Mucosa of gallbladder (tissue), 1 donor: ENCODE results near the gene D2HGDH. TPM values are rescaled to one million over a fixed set of nuclear protein-coding genes. Genes with fewer than 3 reads are reported as not detected.
"Not testable (repeated sequence)": the region's sequence is repeated elsewhere in the genome, so short reads cannot be mapped to it uniquely, and the experiment has no call there.

ENCODE experiments used
- DNase-seq: peaks from one replicate; pipeline ENCODE4 v3.0.0-alpha.2; 2020; ENCODE audit warnings: low spot score
- total RNA-seq: library from RNA; stranded (reverse); gene quantifications from one replicate; pipeline ENCODE4 v1.2.1, GENCODE V29; 2021
- donor health status: DM: no; HTN: no; CAD: no.

The D2HGDH gene
- total RNA-seq, 1 donor from 2014 or later = 71.5 TPM

- peak; percentile 39 for DNase-seq
These were observed 57.0 kb downstream of the D2HGDH start for GRCh38 chr2:241791385-241791784.

DNA sequence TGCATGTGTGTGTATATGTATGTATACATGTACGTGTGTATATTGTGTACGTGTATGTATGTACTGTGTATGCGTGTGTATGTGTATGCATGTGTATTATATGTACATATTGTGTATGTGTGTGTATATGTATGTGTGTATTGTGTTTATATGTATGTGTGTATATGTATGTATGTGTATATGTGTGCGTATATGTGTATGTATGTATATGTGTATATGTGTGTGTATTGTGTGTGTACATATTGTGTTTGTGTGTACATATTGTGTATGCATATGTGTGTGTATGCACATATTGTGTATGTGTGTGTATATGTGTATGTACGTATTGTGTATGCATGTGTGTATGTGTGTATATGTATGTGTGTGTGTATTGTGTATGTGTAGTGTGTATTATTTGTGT, 59.0 kb downstream of the D2HGDH start:
- no peak for DNase-seq

- no peak for DNase-seq
These were observed 59.9 kb downstream of the D2HGDH start for GRCh38 chr2:241794250-241794823.

DNA sequence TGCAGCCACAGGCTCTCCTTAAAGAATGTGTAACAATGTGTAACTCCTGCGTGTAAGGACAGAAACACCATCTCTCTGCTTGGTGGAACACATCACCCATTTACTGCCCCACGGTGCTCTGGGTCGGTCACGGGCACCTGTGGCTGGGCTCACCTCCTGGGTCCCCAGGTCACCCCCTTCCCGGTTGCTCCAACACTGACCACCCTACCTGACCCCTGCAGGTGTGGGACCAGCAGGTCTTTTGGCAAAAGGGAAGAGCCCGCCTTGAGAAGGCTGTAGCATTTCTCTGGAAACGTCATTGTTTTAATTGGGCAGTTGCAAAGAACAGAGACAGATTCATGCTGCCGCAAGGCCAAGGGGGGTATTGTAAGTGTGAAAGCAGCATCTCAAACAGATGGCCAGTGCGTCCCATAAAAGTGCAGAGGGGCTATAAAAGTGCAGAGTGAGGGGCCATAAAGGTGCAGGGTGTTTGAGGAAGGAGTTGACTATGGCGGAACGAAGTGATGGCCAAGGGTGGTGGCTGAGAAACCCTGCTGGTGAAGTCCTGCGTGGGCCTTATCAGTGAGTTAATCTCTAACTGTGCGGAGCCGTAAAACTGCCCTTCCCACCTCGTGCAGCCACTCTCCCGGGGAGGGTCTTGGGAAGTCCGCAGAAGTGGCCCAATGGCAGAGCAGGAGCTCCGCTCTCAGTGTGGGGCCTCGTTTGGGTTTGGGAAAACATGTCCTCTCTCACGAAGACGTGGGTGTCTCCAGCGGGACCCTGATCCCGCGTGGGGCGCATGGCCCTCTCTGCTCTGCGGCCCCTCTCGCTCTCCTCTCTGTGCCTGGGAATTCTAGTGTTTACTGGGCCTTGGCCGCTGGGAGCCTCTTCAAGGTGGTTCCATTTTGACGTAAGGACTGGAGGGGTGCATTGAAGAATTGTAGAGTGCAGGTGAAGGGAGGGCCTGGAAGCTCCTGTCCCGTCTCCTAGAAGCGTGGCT, 60.9 kb downstream of the D2HGDH start:
- no peak for DNase-seq

- no peak for DNase-seq
These were observed 61.8 kb downstream of the D2HGDH start for GRCh38 chr2:241796209-241796608.

DNA sequence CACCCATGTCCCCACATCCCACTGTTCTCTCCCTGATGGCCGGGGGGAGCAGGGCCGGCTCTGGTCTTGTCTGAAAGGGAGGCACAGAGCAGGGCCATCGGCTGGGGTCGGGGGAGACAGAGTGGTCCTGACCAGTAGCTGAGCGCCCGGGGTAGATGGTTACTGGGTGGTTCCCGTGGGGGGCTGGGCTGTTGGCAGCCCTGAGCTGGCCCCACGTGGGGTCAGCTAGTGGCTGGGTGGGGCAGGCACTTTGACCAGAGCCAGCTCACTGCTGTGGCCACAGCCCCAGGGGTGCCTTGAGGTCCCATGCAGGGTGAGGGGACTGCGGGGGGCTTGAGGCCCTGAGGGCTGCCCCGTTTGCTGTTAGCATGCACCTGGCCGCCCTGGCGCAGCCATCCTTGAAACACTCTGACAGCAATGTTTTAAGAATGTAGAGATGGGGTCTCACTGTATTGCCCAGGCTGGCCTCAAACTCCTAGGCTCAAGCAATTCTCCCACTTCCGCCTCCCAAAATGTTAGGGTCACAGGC, 62.2 kb downstream of the D2HGDH start:
- no peak for DNase-seq

- DNase-seq = no peak
These were observed 63.1 kb downstream of the D2HGDH start for GRCh38 chr2:241797441-241798080.

DNA sequence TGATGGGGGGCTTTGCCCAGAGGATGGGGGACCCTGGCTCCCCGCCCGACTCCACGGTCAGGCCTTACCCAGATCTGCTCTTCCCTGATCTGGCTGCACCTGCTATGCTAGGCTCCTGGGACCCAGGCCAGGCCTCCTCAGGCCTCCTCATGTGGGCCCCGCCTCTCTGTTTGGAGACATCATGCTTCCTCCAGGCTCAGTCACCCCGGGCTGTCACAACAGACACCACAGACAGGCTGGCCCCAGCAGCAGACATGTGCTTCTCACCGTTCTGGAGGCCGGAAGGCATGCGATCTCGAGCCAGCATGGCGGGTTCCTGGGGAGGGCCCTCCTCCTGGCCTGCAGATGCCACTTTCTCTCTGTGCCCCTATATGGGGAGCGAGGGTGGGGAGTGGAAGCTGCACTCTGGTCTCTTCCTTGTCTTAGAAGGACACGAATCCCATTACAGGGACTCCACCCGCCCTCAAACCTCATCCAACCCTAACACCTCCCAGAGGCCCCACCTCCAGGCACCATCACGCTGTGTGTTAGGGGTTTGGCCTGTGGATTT, 63.7 kb downstream of the D2HGDH start:
- no peak for DNase-seq

DNA sequence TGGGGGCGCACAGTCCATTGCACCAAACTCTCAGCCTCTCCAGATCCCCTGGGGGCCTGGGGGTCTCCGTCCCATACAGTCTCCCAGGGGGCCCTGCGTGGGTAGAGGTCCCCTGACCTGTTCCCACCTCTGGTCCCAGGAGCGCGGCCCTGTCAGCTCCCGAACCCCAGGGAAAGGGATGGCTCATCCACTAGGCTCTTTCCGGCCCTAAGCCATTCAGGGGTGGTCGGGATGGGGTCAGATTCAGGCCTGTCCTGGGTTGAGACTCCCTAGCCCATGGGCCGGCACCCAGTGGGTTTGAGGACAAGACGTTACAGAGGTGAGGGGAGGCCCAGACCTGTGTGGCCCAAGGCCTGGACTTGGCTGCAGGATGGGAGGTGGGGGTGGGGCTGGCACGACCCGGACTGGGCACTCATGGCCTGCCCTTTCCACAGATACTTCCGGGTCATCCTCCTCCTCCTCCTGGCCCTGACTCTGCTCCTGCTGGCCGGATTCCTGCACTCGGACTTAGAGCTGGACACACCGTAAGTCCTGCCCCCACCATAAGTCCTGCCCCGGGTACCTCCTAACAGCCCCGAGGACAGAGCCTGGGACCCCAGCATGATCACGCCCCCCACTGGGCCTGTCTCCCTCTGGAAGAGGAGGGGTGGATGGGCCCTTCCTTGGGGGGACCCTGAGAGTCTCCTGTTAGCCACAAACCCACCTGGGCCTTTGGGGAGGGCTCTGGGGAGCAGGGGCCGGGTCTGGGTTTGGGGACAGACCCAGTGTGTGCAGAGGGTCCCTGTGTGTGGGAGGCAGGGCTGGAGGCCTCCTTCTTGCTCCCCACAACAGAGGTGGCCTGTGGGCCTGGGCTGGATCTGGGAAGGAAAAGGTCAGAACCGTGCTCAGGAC, 64.4 kb downstream of the D2HGDH start:
- DNase-seq = no peak

GRCh38 chr2:241799522-241800197, 65.2 kb downstream of the D2HGDH start:
- no peak for DNase-seq

- not testable (repeated sequence) for DNase-seq
These were observed 65.9 kb downstream of the D2HGDH start for GRCh38 chr2:241800198-241800903.

DNA sequence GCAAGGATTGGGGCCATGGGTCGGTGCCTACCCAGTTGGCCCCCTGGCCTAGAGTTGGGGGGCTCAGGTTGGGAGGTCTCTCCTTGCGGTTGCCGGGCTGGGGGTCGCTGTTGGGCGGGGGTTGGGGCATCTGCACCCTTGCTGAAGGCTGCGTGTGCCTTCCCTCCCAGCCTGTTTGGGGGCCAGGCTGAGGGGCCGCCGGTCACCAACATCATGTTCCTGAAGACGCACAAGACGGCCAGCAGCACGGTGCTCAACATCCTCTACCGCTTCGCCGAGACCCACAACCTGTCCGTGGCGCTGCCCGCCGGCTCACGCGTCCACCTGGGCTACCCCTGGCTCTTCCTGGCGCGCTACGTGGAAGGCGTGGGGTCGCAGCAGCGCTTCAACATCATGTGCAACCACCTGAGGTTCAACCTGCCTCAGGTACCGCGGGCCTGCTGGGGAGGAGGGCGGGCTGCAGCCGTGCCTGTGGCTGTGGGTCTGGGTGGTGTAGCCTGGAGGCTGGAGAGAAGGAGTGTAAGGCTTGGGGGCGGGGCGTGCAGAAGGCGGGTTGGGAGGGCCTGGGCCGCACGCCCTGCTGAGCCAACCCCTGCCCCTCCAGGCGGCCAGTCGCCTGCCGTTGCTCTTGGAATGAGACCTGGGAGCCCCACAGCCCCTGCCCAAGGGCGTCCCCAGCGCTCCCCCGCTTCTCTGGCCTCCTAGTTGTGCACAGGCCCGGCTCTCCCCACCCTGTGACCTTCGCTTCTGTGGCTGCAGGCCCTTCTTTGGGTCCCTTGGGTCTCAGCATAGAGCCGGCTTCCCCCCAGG, 67.4 kb downstream of the D2HGDH start:
- no peak for DNase-seq

- no peak for DNase-seq
These were observed 68.2 kb downstream of the D2HGDH start for GRCh38 chr2:241802421-241803318.

- no peak for DNase-seq
These were observed 69.2 kb downstream of the D2HGDH start for GRCh38 chr2:241803387-241804325.

DNA sequence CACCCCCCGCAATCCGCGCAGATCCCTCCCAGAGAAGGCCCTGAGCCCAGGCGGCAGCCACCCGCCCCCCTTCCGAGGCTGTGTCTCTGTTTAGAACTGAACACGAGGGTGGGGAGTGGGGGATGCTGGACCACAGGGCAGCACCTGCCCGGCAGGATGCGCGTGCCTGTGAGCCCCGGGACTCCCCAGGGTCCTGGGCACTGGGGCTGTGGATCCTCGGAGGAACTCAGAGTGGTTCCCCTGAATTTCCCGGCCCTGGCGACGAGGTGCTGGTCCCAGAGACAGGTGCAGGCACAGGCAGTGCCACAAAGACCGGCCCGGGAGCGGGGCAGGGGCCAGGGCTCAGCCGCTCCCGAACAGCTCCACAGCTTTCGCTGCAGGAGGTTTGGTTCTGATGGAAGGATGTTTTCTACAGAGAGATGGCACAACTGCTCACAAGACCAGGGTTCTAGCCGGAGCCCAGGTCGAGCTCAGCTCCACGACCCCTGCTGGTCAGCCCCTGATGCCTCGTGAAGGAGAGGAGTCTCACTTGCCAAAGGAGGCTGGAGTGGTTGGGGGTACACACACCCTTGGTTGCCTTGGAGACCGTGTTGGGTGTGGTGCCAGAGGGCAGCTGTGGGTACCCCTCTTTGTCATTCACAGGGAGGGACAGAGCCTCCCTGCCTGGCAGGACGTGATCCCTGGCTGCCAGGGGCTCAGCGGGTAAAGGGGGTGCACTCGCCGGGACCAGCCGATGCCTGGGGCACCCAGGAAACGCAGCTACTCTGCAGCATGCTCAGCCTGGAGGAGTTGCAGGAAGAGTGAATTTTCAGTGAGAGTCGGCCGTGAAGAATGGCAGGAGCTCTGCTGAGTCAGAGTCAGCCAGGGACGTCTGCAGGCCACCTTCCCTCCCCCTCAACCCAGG, 70.1 kb downstream of the D2HGDH start:
- no peak for DNase-seq

DNA sequence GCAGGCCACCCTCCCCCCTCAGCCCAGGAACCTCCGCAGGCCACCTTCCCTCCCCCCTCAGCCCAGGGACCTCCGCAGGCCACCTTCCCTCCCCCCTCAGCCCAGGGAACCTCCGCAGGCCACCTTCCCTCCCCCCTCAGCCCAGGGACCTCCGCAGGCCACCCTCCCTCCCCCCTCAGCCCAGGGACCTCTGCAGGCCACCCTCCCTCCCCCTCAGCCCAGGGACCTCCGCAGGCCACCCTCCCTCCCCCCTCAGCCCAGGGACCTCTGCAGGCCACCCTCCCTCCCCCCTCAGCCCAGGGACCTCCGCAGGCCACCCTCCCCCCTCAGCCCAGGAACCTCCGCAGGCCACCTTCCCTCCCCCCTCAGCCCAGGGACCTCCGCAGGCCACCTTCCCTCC, 71.8 kb downstream of the D2HGDH start:
- DNase-seq = not testable (repeated sequence)
